Tibial nerve (tissue), 4 donors: ENCODE data around the gene CD74.

Experiments
- EP300 ChIP-seq, 2 donors: sonication (generic); formaldehyde crosslinking; IDR thresholded peaks; one replicate each; pipeline ENCODE4 v1.6.1; 2017; ENCODE audit warnings: antibody characterized with exemption in 2 of 2, mild to moderate bottlenecking in 1 of 2
- TF ChIP-seq, protein P1 (sequence below), 5 experiments: fragments of 200-600 bp in 3 of 5; fragments of 450-650 bp in 2 of 5; sonication (generic) in 3 of 5; IDR thresholded peaks; one replicate each; pipeline ENCODE4 v1.5.1; 2016 to 2019; ENCODE audit warnings: antibody characterized with exemption in 5 of 5, mild to moderate bottlenecking in 3 of 5, moderate library complexity in 2 of 5

DNA sequence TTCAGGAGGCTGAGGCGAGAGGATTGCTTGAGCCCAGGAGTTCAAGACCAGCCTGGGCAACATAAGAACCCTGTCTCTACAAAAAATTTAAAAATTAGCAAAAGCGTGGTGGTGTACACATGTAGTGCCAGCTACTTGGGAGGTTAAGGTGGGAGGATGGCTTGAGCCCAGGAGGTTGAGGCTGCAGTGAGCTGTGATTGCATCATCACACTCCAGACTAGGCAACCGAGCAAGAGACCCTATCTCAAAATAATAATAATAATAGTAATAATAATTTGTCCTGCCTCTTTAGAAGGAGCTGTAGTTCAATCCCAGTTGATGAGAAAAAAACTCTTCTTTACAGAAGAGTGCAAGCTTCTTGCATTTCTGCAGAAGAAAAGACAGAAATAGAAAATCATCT, 10.0 kb upstream of the CD74 start:
- no peak for TF ChIP-seq EP300 (IDR thresholded peaks at IDR 0.05)
- TF ChIP-seq, protein P1, sequence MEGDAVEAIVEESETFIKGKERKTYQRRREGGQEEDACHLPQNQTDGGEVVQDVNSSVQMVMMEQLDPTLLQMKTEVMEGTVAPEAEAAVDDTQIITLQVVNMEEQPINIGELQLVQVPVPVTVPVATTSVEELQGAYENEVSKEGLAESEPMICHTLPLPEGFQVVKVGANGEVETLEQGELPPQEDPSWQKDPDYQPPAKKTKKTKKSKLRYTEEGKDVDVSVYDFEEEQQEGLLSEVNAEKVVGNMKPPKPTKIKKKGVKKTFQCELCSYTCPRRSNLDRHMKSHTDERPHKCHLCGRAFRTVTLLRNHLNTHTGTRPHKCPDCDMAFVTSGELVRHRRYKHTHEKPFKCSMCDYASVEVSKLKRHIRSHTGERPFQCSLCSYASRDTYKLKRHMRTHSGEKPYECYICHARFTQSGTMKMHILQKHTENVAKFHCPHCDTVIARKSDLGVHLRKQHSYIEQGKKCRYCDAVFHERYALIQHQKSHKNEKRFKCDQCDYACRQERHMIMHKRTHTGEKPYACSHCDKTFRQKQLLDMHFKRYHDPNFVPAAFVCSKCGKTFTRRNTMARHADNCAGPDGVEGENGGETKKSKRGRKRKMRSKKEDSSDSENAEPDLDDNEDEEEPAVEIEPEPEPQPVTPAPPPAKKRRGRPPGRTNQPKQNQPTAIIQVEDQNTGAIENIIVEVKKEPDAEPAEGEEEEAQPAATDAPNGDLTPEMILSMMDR (IDR thresholded peaks at IDR 0.05) = no peak
